ENCODE data around the gene TAC3. TPM values are rescaled to one million over a fixed set of nuclear protein-coding genes. Genes with fewer than 3 reads are reported as not detected.

Gene TAC3
- total RNA-seq, 1 donor, result 0.43 TPM

Other genes with a start within 250 kb of the TAC3 start
- not detected in 2 replicates for gene SDR9C7, start 82.1 kb downstream of the TAC3 start, total RNA-seq
- gene RDH16, start 58.9 kb downstream of the TAC3 start, total RNA-seq, result under 0.01 TPM in 2 replicates
- 4.8 and 6.9 TPM in 2 replicates for gene ZBTB39, start 10.0 kb downstream of the TAC3 start, total RNA-seq
- under 0.01 TPM in 1 of 2 replicates, not detected in the other for gene MYO1A, start 33.6 kb upstream of the TAC3 start, total RNA-seq
- 10.0 and 19.0 TPM in 2 replicates for gene NEMP1, start 62.3 kb upstream of the TAC3 start, total RNA-seq
- 38.0 and 39.6 TPM in 2 replicates for gene NAB2, start 72.6 kb upstream of the TAC3 start, total RNA-seq
- 81.5 and 81.6 TPM in 2 replicates for gene STAT6, start 94.8 kb upstream of the TAC3 start, total RNA-seq
- gene LRP1, start 112.0 kb upstream of the TAC3 start, total RNA-seq, result 228 and 277 TPM in 2 replicates
- gene LRP1-AS, start 131.1 kb upstream of the TAC3 start, total RNA-seq, result not detected in 2 replicates
- 1.3 and 1.6 TPM in 2 replicates for gene NXPH4, start 200.3 kb upstream of the TAC3 start, total RNA-seq
- gene SHMT2, start 213.2 kb upstream of the TAC3 start, total RNA-seq, result 199 and 316 TPM in 2 replicates
- 0.32 and 1.3 TPM in 2 replicates for gene STAC3, start 234.7 kb upstream of the TAC3 start, total RNA-seq